GM23248 (cell line): ENCODE measurements around the gene COL6A1. TPM values are rescaled to one million over a fixed set of nuclear protein-coding genes. Genes with fewer than 3 reads are reported as not detected.
A peak's percentile ranks its signal among the peaks of the same experiment; 100 is the strongest.

Experiments used
- DNase-seq: peaks from one replicate; pipeline ENCODE4 v3.0.0-alpha.2; 2015
- H2AFZ ChIP-seq: fragments of 200-600 bp; sonication (generic); 2 replicates; pipeline ENCODE4 v1.6.1; 2016; ENCODE audit warnings: antibody characterized with exemption
- H3F3A ChIP-seq: fragments of 200-600 bp; sonication (generic); 2 replicates; pipeline ENCODE4 v1.6.1; 2016; ENCODE audit warnings: mild to moderate bottlenecking, antibody characterized with exemption, mixed run types; ENCODE audit not compliant: insufficient read depth
- H3K27ac ChIP-seq: fragments of 200-600 bp; sonication (generic); 2 replicates; pipeline ENCODE4 v1.5.1; 2016; ENCODE audit warnings: mild to moderate bottlenecking
- H3K27me3 ChIP-seq: fragments of 200-600 bp; sonication (generic); replicated peaks from 2 replicates; pipeline ENCODE4 v1.6.1; 2016; ENCODE audit warnings: mild to moderate bottlenecking; ENCODE audit not compliant: insufficient read depth
- H3K36me3 ChIP-seq: fragments of 200-600 bp; sonication (generic); 2 replicates; pipeline ENCODE4 v1.6.1; 2016; ENCODE audit warnings: low read depth, mild to moderate bottlenecking
- H3K4me1 ChIP-seq: fragments of 200-600 bp; sonication (generic); 2 replicates; pipeline ENCODE4 v1.6.1; 2016; ENCODE audit warnings: mild to moderate bottlenecking; ENCODE audit not compliant: insufficient read depth
- H3K4me2 ChIP-seq: fragments of 200-600 bp; sonication (generic); one replicate; pipeline ENCODE4 v1.6.1; 2016; ENCODE audit warnings: mild to moderate bottlenecking; ENCODE audit not compliant: unreplicated experiment
- H3K4me3 ChIP-seq: fragments of 200-600 bp; sonication (generic); 2 replicates; pipeline ENCODE4 v1.5.1; 2016; ENCODE audit warnings: mild to moderate bottlenecking
- H3K79me2 ChIP-seq: fragments of 200-600 bp; sonication (generic); 2 replicates; pipeline ENCODE4 v1.6.1; 2016; ENCODE audit warnings: mild to moderate bottlenecking; ENCODE audit not compliant: insufficient read depth
- H3K9ac ChIP-seq: fragments of 200-600 bp; sonication (generic); 2 replicates; pipeline ENCODE4 v1.6.1; 2016; ENCODE audit warnings: mild to moderate bottlenecking
- H3K9me2 ChIP-seq: fragments of 200-600 bp; sonication (generic); 2 replicates; pipeline ENCODE4 v1.6.1; 2016; ENCODE audit warnings: mixed run types, mild to moderate bottlenecking, moderate library complexity; ENCODE audit not compliant: insufficient read depth
- H3K9me3 ChIP-seq: fragments of 200-600 bp; sonication (generic); one replicate; pipeline ENCODE4 v1.6.1; 2017; ENCODE audit warnings: low read depth
- H4K20me1 ChIP-seq: fragments of 200-600 bp; sonication (generic); 2 replicates; pipeline ENCODE4 v1.6.0; 2016; ENCODE audit not compliant: insufficient read depth
- EZH2 ChIP-seq: fragments of 200-600 bp; sonication (generic); IDR thresholded peaks from 2 replicates; pipeline ENCODE4 v1.6.1; 2018; ENCODE audit warnings: antibody characterized with exemption, mild to moderate bottlenecking; ENCODE audit not compliant: insufficient read depth, poor library complexity, severe bottlenecking
- EZH2phosphoT487 ChIP-seq: fragments of 200-600 bp; sonication (generic); IDR thresholded peaks from 2 replicates; pipeline ENCODE4 v1.6.1; 2018; ENCODE audit warnings: antibody characterized with exemption, moderate library complexity, mild to moderate bottlenecking, low read depth; ENCODE audit not compliant: insufficient read depth
- WGBS, 2 experiments: methylation state at CpG; one replicate each; pipeline ENCODE4 v1.1.6; 2015 to 2017; ENCODE audit warnings: low lambda C conversion rate in 2 of 2, low coverage in 1 of 2; ENCODE audit errors: missing lambda C conversion rate in 2 of 2; 5-methylcytosine and 5-hydroxymethylcytosine counted together
- in situ Hi-C: fragments of 300-500 bp; cut with MboI; formaldehyde crosslinking; loops from 2 replicates; pipeline ENCODE4 v1.15.0; 2020
- polyA plus RNA-seq: library from polyadenylated mRNA; unstranded; fragments of >200 nt; fragmentation: Nextera tagmentation; extraction: Ambion mirVana; gene quantifications from 2 replicates; pipeline ENCODE4 v1.2.1, GENCODE V29; 2016
- total RNA-seq: library from RNA; depleted of rRNA; stranded (reverse); fragments of >200 nt; shearing (Covaris generic); gene quantifications from 2 replicates; pipeline ENCODE4 v1.2.3, GENCODE V29; 2014; rRNA removed

COL6A1 gene
- total and polyA plus RNA-seq, 2 experiments from 2014 or later, result 685 to 1,783 TPM

GRCh38 chr21:46054031-46054430, 72.5 kb downstream of the COL6A1 start:
- Histone ChIP-seq H3K9me2 (no peaks in the 10 kb centered on the region), H3K9me3 (no peaks in the 10 kb centered on the region), H3K27ac (peak overlapping the region; percentile 86), H3K79me2 (no peaks in the 10 kb centered on the region), H3K36me3 (no peaks in the 10 kb centered on the region), H4K20me1 (no peaks in the 10 kb centered on the region), H3K4me3 (peak overlapping the region; percentile 24), H3K9ac (peak overlapping the region; percentile 72), H3K27me3 (no peaks in the 10 kb centered on the region), H3F3A (peaks cover 33% of the 10 kb centered on the region), H3K4me2 (peak overlapping the region; percentile 61), H2AFZ (no peak overlapping the region), H3K4me1 (peaks cover 32% of the 10 kb centered on the region)
- TF ChIP-seq EZH2 (no peak), EZH2phosphoT487 (no peak)
- in situ Hi-C loops, result no loop called here
- 41 to 52% methylated on average over 10 of the region's 10 CpGs for WGBS, 2 experiments
- DNase-seq, result peak; percentile 43

- Histone ChIP-seq H3K4me3 (no peak overlapping the region), H3F3A (peaks cover 33% of the 10 kb centered on the region), H4K20me1 (no peaks in the 10 kb centered on the region), H3K36me3 (no peaks in the 10 kb centered on the region), H3K27ac (peak overlapping the region; percentile 86), H3K9me2 (no peaks in the 10 kb centered on the region), H3K4me1 (peaks cover 31% of the 10 kb centered on the region), H3K79me2 (no peaks in the 10 kb centered on the region), H3K9me3 (no peaks in the 10 kb centered on the region), H3K27me3 (no peaks in the 10 kb centered on the region), H3K9ac (peak overlapping the region; percentile 72), H2AFZ (no peak overlapping the region), H3K4me2 (peak overlapping the region; percentile 61)
- in situ Hi-C loops, result no loop called here
- peak; percentile 72 for DNase-seq
- 20 to 26% methylated on average over 8 to 12 of the region's 12 CpGs for WGBS, 2 experiments
- no peak for TF ChIP-seq EZH2
Measured at GRCh38 chr21:46054451-46054881, 72.9 kb downstream of the COL6A1 start.

Other genes starting within 250 kb of the COL6A1 start
- 1,939 and 2,103 TPM in 2 replicates for gene COL6A2, start 116.3 kb downstream of the COL6A1 start, total RNA-seq
- gene COL6A2, start 116.3 kb downstream of the COL6A1 start, polyA plus RNA-seq, result 650 and 676 TPM in 2 replicates
- not detected in 2 replicates for gene FTCD, start 173.8 kb downstream of the COL6A1 start, total RNA-seq
- gene FTCD, start 173.8 kb downstream of the COL6A1 start, polyA plus RNA-seq, result not detected in 2 replicates
- 5.2 and 5.3 TPM in 2 replicates for gene SPATC1L, start 202.7 kb downstream of the COL6A1 start, total RNA-seq
- 15.2 and 15.7 TPM in 2 replicates for gene SPATC1L, start 202.7 kb downstream of the COL6A1 start, polyA plus RNA-seq
- 41.1 and 45.7 TPM in 2 replicates for gene LSS, start 247.0 kb downstream of the COL6A1 start, total RNA-seq
- gene LSS, start 247.0 kb downstream of the COL6A1 start, polyA plus RNA-seq, result 26.8 and 28.0 TPM in 2 replicates